HG03354 (cell line): ENCODE measurements around the gene CASZ1.

ENCODE experiments used
- ATAC-seq: cut with Tn5 transposase; IDR thresholded peaks from one replicate; pipeline ENCODE4 v1.9.1; 2021; ENCODE audit warnings: mild to moderate bottlenecking; ENCODE audit not compliant: unreplicated experiment, poor library complexity, severe bottlenecking

Gene CASZ1

DNA sequence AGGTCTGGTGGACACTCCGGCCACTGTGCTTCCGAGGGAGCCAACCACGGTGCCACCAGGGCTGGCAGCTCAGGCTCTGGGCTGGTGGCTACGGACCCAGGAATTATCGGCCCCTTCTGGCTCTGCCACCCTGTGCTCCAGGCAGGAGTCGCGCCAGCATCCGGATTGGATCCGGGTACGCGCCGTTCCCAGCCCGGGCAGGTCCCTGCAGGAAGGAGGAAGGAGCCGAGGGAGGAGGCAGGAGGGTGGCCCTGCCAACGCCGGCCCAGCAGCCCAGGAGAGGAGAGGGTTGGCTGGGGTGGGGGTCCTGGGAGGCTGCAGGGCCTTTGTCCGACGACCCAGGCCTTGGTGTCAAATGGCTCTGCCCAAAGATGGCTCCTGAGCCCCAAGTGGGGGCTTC lies 160.5 kb downstream of the CASZ1 start:
- ATAC-seq = no peak

DNA sequence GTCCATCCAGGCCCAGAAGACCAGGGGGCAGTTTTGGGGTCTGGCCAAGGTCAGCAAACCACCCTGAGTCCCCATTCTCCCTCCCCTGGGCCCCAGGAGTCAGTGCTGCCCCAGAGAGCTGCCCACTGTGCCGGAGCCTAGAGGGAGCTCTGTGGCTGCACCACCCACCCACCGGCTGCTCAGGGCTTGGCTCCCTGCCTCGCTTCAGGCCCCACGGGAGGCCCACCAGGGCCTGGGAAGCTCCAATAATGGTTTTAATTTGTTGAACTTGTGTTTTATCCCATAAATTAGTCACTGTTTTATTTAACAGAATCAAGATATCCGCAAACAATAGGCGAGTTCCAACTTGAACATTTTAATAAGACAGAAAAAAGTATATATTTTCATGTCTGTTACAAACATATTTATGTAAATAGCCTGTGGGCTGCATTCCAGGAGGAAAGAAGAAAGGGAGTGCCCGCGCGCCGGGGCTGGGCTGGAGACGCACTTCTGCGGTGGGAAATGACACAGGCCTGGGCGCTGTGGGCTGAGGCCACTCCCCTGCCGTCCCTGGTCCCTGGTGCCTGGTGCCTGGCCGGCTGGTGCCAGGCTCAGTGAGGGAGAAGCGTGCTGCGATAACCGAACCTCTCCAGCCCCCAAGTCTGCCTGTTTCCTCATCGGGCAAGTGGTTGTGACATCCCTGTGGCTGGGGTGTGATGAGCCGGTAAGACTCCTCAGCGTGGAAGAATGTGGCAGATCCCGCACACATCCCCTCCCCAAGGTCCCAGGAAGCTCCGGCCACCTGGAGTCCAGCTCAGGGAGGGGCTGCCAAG lies 161.2 kb downstream of the CASZ1 start:
- no peak for ATAC-seq

DNA sequence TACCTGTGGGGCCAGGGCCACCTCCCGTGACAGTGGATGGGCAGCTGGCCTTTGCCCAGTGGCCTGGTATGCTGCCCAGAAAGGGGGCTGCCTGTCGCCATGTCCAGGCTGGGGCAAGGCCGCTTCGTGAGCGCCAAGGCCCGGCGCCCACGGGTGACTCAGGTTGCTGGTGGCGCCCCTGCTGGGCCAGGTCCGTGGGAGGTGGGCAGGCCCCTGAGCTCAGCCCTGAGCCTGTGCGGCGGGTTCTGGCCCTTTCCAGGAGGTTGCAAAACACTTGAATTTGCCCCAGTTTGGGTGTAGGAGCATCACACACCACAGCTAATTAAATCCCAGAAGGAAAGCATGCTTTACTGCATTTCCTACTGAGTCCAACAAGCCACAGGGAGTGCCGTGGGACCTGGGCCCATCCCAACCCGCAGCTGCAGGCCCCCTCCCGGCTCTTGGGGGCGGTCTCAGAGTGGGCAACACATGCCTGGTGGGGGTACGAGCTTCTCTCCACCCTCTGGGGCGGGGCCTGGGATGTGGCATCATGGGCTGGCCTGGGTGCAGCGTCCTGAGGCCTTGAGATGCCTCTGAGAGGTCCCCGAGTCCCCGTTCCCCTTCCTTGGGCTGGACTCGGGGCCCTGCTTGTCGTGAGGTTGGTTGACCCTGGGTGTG lies 161.9 kb downstream of the CASZ1 start:
- ATAC-seq = no peak

DNA sequence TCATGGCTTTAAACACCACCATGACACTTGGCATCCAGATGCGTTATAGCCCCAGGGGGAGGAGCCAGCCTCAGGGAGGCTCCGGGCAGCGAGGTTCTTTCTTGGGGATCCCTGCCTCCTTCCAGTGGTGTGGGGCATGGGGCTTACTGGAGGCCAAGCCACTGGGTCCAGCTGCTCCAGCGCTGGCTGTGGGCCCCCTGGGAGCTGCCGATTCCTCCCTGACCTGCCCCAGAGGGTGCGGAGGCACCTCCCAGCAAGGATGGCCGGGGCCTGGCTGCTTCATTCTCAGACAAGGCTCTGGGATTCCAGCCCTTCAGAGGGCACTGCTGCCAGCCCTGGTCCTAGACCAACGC lies 162.4 kb downstream of the CASZ1 start:
- no peak for ATAC-seq

DNA sequence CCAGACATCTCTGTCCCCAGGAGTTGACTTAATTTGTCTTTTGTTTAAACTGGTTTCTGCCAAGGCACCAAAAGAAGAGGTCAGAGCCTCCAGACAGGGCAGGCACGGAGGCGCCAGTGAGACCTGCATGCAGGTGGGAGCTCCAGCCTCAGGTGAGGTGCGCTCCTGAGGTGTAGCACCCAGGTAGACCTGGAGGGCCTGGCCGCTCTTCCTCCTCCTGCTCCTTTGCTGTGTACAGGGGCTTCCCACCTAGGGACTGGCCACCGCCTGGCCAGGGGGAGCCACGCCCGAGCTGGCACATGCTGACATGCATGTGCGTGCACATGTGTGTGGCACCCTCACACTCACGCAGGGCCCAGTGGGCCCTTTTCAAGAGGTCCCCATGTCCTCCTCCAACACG lies 163.0 kb downstream of the CASZ1 start:
- ATAC-seq = no peak

DNA sequence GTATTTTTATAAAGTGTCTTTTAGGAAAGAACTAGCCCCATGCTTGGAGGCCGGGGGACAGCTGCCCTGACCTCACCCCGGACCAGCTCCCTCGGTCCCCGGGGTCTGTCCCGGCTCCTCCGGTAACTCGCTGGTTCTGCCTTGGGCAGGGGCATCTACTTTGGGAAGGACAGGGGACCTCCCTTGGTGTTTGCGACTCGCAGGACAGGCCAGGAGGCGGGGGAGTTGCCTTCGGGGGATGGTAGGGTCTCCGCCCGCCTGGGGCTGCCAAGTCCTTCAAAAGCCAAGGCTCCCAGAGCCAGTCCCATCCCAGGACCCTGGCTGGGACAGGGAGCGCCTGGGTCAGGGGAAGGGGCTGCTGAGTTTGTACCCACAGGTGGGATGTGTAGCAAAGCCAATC lies 163.8 kb downstream of the CASZ1 start:
- ATAC-seq = no peak

DNA sequence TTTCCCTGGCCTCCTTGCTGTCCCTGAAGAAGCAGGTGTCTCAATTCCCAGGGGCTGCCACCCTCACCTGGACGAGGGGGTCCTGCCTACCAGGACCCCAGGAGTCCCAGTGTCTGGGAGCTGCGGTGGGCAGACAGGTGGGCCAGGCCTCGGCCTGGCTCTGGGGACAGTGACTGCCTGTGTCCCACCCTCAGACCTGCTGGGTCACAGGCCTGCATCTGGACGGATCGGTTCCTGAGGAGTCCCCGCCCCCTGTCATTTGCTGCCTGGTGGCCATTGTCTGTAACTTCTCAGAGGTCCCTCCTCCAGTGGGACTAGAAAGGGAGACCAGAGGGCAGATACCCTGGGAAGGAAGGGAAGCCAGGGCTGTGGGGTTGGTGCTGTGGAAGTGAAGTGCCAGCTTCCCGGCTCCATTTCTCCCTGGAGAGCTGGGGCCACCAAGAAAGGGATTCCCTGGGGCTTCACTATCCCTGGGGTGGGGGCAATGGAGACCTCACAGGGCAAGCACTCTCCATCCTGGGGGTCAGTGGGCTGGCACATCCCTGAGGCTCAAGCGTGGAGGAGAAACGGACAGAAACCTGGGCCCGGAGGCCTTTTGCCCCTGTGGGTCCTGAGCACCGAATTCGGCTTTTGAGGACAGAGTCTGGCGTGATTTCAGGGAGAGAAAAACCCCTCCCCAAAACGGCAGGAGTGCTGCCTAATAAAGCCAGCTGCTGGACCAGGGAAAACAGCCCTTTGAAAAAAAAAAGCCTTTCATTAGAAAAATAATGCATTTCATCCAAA lies 164.4 kb downstream of the CASZ1 start:
- no peak for ATAC-seq

DNA sequence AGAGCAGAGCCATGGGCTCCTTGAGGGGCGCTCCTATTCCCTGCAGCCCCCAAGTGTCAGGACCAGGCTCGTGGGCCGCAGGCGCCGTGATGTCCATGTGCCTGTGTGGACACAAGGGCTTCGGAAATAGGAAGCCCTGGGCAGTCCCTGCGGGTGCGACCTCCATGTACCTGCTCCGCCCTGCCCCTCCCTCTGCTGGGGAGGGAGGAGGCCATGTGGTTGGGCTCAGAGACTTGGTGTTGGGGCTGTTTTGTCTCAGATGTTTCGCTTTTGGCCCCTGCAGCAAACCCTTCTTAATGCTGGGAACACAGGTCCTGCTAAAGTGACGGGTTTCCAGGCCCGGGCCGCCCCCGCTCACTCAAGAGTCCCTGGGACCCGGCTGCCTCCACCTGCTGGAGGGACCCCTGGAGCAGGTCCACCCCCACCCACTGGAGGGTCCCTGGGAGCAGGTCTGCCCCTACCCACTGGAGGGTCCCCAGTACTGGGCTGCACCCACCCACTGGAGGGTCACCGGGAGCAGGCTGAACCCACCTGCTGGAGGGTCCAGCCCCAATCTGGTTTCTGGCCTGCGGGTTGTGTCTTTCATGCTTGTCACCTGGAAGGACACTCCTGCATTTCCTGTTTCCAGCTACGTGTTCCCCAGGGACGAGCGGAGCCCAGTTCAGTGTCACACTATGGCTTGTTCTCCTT lies 165.2 kb downstream of the CASZ1 start:
- no peak for ATAC-seq

DNA sequence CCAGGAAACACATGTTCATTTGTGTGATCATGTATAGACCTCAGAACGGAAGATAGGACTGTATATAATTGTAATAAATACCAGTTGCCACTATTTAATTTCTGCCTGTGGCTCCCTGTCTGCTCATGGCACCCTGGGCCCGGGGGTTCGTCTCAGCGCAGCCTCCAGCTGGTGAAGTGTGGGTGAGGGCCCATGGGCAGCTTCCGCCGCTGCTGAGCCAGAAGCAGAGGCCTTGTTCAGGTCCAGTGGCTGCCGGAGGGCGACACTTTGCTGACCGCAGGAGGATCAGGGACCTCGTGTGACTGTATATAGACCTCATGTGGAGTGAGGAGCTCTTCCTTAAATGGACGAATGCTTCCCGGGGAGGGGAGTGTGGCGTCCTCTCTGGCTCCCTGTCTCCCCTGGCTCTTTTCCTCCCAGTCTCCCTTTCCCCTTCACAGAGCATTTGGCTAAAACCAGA lies 165.8 kb downstream of the CASZ1 start:
- no peak for ATAC-seq

DNA sequence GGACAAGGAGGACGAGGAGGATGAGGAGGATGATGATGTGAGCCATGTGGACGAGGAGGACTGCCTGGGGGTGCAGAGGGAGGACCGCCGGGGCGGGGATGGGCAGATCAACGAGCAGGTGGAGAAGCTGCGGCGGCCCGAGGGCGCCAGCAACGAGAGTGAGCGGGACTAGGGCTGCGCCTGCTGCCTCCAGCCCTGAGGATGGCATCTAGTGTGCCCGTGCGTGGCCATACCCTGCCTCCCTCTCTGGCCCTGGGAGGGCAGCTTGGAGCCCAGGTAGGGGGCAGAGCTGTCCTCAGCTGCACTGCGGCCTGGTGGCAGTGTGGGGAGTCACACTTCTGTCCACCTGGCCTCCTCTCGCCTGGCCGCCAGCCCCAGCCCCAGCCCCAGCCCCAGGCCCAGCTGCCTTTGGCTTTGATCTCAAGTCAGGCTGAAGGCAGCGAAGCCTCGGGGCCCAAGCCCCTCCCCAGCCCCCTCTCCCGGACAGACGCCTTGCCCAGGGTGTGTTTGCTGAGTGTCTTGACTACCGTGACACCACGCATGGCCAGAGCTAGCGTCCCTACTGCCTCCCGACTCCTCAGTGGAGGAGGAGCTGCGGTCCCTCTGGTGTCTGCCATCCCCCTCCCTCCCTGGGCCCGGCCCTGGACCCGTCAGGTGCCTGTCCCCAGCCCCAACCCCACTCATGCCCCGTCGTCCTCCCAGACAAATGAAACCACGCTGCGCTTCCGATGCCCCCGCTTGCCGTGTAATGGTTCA lies 166.5 kb downstream of the CASZ1 start:
- no peak for ATAC-seq

DNA sequence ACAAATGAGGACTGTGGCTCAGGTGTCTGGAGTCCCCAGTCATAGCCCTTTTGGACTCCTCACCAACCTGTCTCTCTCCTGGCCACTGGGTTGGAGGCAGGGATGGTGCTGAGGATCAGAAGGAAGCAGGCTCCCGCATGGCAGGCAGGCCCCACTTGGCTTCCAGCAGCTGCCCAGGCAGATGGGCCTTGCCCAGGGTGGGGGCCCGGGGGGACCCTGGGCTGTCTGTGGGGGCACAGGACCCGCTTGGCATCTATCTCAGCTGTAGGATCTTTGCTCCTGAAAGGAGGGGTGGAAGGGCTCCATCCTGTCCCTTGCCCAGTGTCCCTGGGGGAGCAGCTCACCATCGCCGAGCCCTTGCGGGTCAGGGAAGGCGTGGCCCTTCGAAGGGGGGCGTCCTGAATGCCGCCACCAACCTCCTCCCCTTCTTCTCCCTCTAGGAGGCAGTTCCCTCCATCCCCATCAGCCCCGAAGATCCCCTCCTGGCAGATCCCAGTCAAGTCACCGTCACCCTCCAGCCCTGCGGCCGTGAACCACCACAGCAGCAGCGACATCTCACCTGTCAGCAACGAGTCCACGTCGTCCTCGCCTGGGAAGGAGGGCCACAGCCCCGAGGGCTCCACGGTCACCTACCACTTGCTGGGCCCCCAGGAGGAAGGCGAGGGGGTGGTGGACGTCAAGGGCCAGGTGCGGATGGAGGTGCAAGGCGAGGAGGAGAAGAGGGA lies 167.2 kb downstream of the CASZ1 start:
- no peak for ATAC-seq

DNA sequence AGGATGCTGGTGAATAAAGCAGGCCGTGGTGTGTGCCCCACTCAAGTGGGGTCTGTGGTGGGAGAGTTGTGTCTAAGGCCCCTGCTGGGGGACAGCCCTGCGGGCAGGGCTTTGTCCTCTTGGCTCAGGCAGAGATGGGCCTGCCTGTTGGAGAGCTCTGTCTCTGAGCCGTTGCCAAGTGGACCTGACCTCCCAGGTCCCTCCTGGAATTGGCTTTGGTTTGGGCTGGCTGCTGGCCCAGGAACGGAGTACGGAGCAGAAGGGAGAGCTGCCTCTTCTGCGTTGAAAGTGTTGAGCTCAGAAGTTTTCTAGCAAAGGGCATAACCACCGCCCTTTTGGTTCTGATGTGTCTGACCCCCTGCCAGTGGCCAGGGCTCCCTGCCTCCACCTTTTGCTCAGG lies 167.8 kb downstream of the CASZ1 start:
- no peak for ATAC-seq

DNA sequence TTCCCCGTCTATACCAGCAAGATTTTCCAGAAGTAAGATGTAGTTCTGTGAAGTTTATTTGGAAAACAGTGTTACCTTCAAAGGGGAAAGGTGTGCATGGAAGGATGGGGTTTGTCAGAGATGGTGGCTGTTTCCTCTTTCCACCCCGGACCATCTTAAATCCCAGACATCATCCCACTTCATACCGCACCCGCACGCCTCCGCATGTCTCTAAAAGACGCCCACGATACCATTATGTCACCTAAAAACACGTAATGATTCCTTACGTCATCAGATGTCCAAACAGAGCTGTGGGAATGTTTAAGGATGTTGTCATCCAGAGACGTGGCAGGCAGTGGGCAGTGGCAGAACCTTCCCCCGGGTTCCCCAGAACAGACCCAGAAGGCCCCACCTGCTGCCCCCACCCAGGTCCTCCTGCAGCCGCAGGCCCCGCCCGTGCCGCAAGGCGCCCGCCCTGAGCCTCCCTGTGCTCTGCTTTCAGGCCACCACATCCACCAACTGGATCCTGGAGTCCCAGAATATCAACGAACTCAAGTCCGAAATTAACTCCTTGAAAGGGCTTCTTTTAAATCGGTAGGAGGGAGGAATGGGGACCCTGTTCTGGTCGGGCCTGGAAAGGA lies 169.5 kb downstream of the CASZ1 start:
- no peak for ATAC-seq

DNA sequence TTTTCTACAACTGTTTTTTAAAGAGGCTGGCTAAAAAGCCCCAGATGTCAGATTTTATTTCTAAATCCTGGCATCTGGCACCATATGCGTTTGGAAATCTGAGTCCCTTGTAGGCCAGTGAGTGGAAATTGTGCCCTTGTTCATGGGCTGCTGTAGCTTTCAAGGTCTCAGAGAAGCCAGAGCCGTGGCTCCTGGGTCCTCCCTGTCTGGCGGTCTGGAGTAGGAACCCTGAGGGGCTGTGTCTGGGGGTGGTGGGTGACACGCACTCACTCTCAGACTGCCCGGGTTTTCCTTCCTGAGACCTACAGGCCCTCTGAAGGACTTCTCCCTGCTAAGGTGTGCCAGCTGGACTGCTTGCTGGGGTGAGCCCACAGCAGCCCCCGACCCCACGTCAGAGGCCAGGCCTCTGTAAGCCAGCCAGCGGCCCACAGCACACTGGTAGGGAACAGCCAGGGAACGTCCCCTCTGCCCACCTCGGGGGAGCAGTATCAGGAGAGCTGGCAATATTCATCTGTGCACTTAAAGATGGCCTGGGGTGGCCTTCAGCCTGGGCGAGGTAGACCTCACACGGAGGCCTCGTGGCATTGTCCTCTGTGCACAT lies 170.2 kb downstream of the CASZ1 start:
- ATAC-seq = no peak

DNA sequence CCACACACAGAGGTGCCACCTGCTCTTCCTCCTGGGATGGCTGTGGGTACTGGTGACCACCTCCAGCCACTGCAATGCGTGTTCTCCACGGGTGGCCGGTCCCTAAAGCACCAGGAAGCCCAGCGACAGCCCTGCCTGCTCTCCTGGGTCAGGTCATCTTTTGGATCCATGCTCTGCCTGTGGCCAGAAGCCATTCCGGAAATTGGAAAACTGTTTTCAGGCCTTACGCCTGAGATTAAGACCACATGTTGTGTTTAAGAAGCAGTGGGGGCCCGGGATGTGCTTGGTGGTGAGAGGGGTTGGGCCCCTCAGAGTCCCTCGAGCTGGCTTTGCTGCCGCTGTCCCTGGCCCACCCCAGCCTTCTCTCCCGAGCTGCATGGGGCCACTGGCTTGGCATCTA lies 170.9 kb downstream of the CASZ1 start:
- no peak for ATAC-seq

DNA sequence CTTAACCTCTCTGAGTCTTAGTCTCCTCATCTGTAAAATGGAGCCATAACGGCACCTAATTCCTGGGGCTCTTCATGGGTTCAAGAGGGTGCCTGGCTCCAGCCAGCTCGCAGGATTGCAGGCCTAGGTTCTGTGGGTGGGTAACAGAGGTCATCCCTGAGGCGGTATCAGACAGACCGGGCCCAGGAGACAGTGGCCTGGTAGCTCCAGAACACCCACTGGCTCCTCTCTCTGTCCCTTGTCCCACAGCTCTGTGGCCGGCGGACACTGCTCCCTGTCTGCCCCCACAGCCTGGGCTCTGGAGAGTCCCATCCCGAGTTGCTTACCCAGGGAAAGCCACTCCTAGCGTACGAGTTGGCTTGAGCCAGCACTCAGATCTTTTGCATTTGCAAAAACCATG lies 171.4 kb downstream of the CASZ1 start:
- ATAC-seq = no peak

DNA sequence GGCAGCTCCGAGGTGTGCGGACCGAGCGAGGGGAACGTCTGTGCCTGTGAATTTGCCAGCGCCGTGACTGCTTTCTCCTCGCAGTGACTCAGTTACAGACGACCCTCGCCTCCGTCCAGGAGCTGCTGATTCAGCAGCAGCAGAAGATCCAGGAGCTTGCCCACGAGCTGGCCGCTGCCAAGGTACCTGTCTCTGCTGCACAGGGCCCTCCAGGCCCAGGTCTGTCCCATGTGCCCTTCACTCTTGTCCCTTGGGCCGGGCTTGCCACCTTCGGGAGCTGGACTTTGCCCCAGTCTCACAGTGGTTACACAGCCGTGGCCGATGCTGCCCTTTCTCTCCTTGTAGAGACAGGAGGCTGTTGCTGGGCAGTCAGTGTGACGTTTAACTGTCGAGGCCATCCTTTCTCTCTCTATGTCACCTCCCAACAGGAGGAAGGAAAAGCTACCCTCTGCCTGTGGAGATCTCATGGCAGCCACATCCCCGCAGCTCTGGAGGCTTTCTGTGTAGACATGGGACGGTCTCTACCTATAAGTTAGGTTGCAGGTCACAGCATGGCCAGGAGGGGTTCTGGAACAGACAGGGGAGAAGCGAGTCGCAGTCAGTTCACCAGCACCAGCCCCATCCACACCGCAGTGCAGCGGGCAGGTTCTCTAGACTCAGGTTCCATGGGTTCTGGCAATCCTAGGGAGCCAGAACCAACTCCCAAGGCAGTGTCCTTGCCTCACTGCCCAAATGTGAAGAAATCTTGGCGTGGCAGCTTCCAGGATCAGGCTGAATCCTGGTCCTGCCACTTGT lies 172.0 kb downstream of the CASZ1 start:
- no peak for ATAC-seq
